ENCODE results near the gene GPHB5. TPM values are rescaled to one million over a fixed set of nuclear protein-coding genes. Genes with fewer than 3 reads are reported as not detected.
"Not testable (repeated sequence)": the region's sequence is repeated elsewhere in the genome, so short reads cannot be mapped to it uniquely, and the experiment has no call there.

GPHB5 gene
- total RNA-seq, 2 donors from 2014 or later, result not detected

DNA sequence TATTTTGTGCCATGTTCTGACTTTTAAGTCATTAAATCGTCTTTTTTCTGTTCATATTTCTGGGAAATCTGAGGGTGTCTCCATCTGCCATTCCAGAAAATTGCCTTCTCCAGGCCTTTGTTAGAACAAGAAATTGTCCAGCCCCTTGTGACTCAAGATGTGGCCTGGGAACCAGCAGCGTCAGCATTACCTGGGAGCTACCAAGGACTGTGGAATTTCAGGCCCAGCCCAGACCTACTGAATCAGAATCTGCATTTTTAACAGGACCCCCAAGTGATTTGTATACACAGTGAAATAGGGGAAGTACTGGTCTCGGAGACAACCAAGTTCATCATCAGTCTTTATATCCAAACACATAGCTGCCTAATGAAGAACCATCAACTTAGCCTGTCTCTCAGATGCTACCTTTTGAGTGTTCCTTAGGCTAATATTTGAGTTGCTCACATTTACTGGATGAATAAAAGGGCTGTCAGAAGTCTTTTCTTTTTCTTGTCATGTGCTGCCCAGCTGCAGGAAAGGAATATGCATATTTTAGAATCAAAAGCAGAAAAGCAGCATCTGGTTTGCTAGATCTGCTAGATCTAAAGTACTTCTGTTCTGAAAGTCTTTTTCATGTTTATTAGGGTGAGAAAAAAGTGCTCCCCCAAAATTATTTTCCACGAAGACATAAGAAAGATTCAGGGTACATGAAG lies 21.2 kb downstream of the GPHB5 start:
- ATAC-seq (no peak), DNase-seq (no peak)
- intact Hi-C loops (cut with DNase I), result no loop called here

GRCh38 chr14:63296060-63296563 lies 22.6 kb downstream of the GPHB5 start:
- intact Hi-C loops (cut with DNase I), result no loop called here
- peak in 1 of 2 donors; percentile 40 for ATAC-seq
- no peak for DNase-seq

GRCh38 chr14:63295231-63295685 lies 23.5 kb downstream of the GPHB5 start:
- intact Hi-C loops (cut with DNase I), result no loop called here
- ATAC-seq (no peak), DNase-seq (no peak)

GRCh38 chr14:63292805-63293204 lies 25.9 kb downstream of the GPHB5 start:
- DNase-seq (no peak), ATAC-seq (no peak)
- intact Hi-C loops (cut with DNase I), result no loop called here

DNA sequence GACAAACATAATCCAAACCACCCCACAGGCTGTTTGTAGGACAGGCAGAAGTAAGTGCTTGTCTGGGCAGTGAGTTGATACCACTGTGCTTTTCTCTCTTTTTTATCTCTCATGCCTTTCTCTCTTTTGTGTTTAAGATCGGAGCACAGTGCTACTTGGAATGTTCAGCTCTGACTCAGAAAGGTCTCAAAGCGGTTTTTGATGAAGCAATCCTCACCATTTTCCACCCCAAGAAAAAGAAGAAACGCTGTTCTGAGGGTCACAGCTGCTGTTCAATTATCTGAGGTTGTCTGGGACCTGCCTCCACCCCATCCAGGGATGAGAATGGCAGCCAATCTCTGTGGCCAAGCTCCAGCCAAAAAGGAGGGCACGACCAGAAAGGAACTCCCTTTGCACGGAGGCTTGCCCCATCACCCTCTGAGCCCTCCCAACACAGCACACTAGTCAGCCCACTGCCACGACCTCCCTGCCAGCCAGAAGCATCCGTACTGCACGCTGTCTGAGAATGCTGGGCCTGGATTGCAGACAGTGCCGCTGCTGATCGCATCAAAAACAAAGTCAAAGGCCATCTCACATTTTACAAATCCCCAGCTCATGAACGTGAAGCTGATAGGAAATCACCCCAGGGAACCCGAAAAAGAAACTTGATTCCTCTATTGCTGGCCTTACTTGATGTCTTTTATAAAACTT lies 27.8 kb downstream of the GPHB5 start:
- intact Hi-C loops (cut with DNase I), result no loop called here
- peak in 1 of 2 donors; percentile 19 for ATAC-seq
- no peak for DNase-seq

- intact Hi-C loops (cut with DNase I), result no loop called here
- ATAC-seq (no peak), DNase-seq (no peak)
Observed at GRCh38 chr14:63288853-63289252, 29.9 kb downstream of the GPHB5 start.

DNA sequence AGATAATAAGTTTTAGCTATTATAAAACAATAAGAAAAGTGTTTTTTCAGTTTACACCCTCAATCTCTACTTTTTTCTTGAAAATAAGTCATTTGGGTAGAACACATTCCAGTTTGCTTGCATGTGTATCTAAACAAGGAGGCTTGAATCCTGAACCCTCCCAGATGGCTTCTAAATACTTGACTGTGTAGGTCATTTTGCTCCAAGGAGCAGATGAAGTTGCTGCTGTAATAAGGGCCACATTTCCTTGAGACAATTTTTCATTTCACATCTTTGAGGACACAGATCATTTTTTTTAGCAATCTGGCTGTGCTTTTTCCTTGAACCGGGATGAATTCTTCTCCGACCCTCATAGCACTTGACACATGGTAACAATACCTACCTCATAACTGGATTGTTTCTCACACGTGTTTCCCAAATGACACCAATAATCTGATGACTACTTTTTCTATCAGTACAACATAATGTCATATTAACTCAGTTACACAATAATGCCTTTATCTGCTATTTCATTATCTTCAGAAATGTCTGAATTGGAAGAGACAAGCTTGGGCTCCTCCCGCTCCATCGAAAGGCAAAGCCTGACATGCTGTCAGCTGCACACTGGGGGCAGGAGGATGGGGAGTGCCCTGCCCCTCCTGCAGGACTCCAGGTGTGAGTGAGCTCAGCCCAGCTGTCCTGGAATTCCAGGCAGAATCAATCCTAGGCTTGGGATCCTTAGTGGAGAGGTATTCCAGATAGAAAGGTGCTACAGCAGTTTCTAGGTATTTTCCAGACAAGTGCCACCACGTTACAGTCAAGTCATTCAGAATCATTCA lies 30.9 kb downstream of the GPHB5 start:
- intact Hi-C loops (cut with DNase I), result no loop called here
- no peak for DNase-seq
- no peak for ATAC-seq

GRCh38 chr14:63286071-63286470 lies 32.7 kb downstream of the GPHB5 start:
- intact Hi-C loops (cut with DNase I), result no loop called here
- DNase-seq (no peak), ATAC-seq (no peak)

GRCh38 chr14:63283884-63284248 lies 34.9 kb downstream of the GPHB5 start:
- no peak for DNase-seq
- intact Hi-C loops (cut with DNase I), result no loop called here
- no peak for ATAC-seq

DNA sequence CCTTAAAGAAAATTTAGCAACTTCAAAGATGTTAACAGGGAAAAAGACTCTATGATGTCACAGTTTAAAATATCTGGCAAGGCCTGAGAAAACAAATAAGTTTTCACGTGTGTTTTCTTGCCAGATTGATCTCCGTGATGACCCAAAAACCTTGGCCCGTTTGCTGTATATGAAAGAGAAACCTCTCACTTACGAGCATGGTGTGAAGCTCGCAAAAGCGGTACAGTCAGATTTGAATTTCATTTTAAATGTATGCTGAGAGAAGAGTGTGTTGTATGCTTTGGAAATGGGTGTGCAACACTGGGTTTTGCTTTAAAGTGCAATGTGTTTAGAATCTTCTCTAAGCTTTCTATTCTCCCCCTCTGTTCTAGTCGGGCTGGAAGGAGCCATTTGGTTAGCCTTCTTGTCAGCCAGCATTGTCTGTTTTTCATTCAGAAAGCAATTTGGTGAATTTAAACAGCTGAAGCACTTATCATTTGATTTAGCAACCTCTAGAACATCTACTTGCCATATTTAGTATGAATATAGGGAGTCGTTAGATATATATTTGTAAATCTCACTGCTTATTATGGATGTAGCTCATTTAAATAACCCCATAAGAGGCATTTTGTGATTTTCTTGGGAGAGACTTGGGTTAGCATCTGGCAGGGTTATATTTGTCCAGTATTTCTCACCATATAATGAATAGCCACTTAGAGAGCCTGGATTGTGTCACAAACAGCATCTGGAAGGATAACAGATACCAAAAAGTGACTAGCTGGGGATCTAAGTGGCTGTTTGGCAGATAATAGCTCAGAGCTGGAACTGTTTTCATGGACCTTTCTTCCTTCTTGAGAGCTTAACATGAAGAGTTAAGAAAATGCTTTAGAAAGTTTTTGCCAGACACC lies 35.5 kb downstream of the GPHB5 start:
- intact Hi-C loops (cut with DNase I), result no loop called here
- no peak for DNase-seq
- ATAC-seq, result peak; percentile 48 to 53

GRCh38 chr14:63279933-63280332 lies 38.8 kb downstream of the GPHB5 start:
- DNase-seq, ATAC-seq: not testable (repeated sequence)
- intact Hi-C loops (cut with DNase I), result loop anchor here in 1 of 2 donors (5.0 kb wide), 1 partner anchor 1103 kb away; no protein-coding TSS in a partner anchor

DNA sequence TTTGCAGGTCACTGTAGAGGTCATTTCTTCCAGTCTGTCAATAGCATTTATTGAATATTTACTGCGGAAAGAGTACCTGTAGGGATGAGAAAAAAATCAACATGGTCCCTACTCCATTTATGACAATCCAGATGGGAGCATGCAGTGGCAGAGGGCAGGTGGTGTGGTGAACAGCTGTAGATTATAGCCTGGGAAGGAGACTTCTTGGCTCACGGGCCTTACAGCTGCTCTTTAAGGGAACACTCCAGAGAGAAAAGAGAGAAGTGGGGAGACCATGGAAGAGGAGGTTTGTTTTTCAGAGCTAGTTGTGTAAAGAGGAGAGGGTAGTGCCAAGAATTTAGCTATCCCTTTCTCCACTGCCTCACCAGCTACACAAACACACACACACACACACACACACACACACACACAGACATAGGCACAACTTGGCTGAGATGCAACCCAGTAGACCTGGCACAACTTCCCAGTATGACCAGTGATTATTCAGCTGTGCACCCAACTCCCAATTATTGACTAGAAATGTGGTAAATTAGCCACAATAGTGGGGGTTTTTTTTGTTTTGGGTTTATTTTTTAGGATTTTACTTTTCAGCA lies 41.0 kb downstream of the GPHB5 start:
- no peak for ATAC-seq
- DNase-seq, result no peak
- intact Hi-C loops (cut with DNase I), result loop anchor here (2.0 to 5.0 kb wide), 2 partner anchors 103 to 1100 kb away; no protein-coding TSS in a partner anchor

- DNase-seq (no peak), ATAC-seq (peak in 1 of 2 donors; percentile 30)
Observed at GRCh38 chr14:63276492-63277342, 42.0 kb downstream of the GPHB5 start.

DNA sequence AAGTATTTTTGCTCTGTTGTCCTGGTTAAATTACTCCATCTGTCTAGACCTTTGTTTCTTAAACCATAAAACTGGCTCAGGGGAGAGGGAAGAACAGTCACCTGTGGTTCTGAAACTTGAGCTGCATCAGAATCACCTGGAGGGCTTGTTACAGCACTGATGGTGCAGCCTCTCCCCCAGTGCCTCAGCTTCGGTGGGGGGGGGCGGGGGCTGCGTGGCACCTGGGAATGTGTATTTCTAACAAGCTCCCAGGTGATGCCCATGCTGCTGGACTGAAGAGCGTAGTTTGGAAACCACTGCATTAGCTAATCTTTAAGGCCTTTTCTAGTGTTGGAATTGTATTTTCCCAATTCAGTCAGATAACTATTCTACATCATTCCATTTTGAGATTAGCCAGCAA lies 42.7 kb downstream of the GPHB5 start:
- DNase-seq, result no peak
- intact Hi-C loops (cut with DNase I), result loop anchor here (2.0 to 5.0 kb wide), 2 partner anchors 101 to 1099 kb away; no protein-coding TSS in a partner anchor
- no peak for ATAC-seq

More at GRCh38 chr14:63276492-63277342, 42.0 kb downstream of the GPHB5 start:
- intact Hi-C loops (cut with DNase I), result loop anchor here (2.0 to 5.0 kb wide), 2 partner anchors 102 to 1099 kb away; no protein-coding TSS in a partner anchor

GRCh38 chr14:63275611-63276010 lies 43.1 kb downstream of the GPHB5 start:
- no peak for ATAC-seq
- intact Hi-C loops (cut with DNase I), result loop anchor here (2.0 to 5.0 kb wide), 2 partner anchors 101 to 1098 kb away; no protein-coding TSS in a partner anchor
- DNase-seq, result no peak

DNA sequence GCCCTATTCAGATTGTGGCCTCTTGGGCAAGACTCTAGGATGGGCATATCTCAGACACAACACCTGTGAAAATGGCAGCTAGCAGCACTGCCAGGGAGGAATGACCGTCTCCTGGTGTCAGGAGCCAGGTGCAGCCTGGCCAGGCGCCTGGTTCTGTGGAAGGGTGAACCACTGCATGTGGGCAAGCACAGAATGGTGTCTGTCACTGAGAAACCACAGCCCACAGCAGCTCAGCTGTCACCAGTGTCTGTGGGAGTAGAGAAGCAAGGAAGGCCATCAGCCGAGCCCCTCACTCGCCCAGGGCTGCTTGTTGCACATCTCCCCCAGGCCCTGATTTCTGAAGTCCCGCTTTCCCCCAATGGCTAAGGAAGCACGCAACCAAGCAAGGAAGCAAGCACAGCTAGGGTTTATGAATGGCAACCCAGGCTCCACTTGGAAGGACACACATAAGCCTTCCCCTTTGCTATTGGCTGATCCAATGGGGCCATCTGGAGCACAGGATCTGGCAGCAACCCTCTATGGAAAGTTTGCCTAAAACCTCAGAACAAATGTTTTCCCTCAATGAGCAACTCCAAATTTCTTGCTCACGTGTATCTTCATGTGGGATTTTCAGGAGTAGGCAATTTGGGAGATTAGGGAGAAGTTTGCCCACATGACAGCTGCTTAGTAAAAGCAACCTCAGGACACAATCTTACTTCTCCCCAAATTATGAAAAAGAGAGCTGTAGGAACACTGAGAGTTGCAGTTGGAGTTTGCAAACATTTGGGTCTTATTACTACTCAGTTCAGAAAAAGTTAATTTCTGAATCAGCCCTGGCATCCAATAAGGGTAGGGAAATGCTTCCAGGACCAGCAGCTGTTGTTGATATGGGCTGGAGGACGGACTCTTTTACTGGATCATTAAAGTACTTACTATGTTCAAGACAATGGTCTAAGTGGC lies 44.7 kb downstream of the GPHB5 start:
- DNase-seq (peak; percentile 33), ATAC-seq (peak; percentile 82 to 87)
- intact Hi-C loops (cut with DNase I), result loop anchor here in 1 of 2 donors (5.0 kb wide), 1 partner anchor 1092 kb away; no protein-coding TSS in a partner anchor
